ENCODE results near the gene CYP24A1. TPM values are rescaled to one million over a fixed set of nuclear protein-coding genes. Genes with fewer than 3 reads are reported as not detected.
"Not testable (repeated sequence)": the region's sequence is repeated elsewhere in the genome, so short reads cannot be mapped to it uniquely, and the experiment has no call there.

CYP24A1 gene
- total RNA-seq, 1 donor from 2014 or later: 0.41 TPM

GRCh38 chr20:54138427-54138826 is 35.4 kb downstream of the CYP24A1 start:
- FAIRE-seq (no peak), DNase-seq (ENCODE audit: low spot score in 2 of 2) (no peak)

- DNase-seq (ENCODE audit: low spot score in 2 of 2): no peak
Measured at GRCh38 chr20:54137115-54137514, 36.7 kb downstream of the CYP24A1 start.

GRCh38 chr20:54134445-54135220 is 39.2 kb downstream of the CYP24A1 start:
- no peak for DNase-seq (ENCODE audit: low spot score in 2 of 2)
- no peak for FAIRE-seq

More at GRCh38 chr20:54137115-54137514, 36.7 kb downstream of the CYP24A1 start:
- FAIRE-seq: no peak

GRCh38 chr20:54133434-54134427 is 40.1 kb downstream of the CYP24A1 start:
- no peak for DNase-seq (ENCODE audit: low spot score in 2 of 2)
- FAIRE-seq: no peak

- DNase-seq (ENCODE audit: low spot score in 2 of 2) (no peak), FAIRE-seq (no peak)
Measured at GRCh38 chr20:54132612-54133433, 41.0 kb downstream of the CYP24A1 start.

DNA sequence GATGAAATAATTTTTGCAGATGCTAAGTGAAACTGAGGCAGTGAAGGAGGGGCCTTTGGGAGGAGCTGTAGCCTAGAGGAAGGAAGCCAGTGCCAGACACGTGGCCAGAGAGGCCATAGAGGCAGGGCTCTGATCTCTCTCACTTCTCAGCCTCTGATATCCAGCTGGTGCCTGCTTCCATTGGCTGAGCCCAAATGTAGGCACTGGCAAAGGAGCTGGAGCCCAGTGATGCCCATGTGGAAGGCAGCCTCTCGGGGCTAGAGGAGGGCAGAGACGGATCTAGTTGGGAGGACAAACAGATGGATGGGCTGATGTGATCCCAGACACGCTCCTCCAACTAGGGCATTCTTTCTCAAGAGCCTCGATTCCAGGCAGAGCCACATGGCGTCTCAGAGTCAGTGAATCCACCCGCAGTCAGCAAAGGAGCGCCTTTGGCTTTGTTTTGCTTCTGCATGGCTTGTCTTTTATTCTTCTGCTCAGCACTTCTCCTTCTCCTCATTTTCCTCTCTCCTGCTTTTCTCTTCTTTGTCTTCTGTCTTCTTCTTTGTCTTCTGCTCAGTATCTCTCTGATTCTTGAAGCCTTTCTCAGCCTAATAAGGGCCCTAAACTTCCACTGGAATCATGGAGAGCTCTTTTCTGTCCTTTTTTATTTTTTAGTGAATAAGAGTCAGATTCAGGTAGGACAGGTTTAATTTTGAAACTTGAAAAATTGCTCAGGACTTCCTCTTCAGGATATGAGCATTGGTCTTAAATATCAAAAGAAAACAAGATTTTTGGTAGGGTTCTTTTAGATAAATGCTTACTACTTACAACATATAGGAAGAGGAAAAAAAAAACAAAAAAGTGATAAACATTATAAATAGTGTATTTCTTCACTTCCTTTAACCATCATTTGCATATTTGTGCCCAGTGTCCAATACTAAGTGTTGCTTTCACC is 41.8 kb downstream of the CYP24A1 start:
- DNase-seq (ENCODE audit: low spot score in 2 of 2): no peak
- FAIRE-seq: no peak

- not testable (repeated sequence) for DNase-seq (ENCODE audit: low spot score in 2 of 2); FAIRE-seq
Measured at GRCh38 chr20:54131125-54131524, 42.7 kb downstream of the CYP24A1 start.

- no peak for FAIRE-seq
- DNase-seq (ENCODE audit: low spot score in 2 of 2): no peak
Measured at GRCh38 chr20:54129350-54129749, 44.4 kb downstream of the CYP24A1 start.

DNA sequence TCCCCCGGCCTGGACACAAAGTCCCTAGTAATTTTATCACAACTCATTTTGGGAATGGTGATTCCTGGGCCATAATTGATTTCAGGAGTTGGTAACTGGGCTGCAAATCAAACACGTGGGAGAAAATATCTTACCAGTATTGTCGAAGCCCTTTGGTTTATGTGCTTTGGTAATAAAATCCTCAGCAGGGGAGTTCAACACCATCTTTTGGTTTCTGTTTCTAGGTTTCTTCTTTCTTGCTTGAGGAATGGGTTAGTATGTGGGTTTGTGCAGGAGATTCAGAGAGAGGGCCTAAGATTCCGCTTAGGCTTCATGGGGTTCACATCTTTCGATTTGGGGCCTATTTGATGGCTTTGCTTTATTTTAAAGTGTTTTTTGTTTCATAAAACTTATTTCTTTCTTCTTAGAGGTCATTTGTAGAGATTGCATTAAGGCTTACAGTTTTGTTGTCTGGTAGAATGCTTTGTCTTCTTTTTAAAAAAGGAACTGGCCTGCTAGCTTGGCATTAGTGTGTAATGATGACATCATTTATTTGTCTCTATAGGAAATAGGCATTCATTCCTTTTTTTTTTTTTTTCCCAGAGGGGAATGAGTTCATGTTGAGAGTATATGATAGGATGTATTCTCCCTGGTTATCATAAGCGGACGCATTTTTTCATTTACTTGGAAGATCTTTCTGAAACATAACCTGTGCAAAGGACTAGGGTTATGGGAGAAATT is 45.8 kb downstream of the CYP24A1 start:
- DNase-seq (ENCODE audit: low spot score in 2 of 2) (no peak), FAIRE-seq (no peak)

DNA sequence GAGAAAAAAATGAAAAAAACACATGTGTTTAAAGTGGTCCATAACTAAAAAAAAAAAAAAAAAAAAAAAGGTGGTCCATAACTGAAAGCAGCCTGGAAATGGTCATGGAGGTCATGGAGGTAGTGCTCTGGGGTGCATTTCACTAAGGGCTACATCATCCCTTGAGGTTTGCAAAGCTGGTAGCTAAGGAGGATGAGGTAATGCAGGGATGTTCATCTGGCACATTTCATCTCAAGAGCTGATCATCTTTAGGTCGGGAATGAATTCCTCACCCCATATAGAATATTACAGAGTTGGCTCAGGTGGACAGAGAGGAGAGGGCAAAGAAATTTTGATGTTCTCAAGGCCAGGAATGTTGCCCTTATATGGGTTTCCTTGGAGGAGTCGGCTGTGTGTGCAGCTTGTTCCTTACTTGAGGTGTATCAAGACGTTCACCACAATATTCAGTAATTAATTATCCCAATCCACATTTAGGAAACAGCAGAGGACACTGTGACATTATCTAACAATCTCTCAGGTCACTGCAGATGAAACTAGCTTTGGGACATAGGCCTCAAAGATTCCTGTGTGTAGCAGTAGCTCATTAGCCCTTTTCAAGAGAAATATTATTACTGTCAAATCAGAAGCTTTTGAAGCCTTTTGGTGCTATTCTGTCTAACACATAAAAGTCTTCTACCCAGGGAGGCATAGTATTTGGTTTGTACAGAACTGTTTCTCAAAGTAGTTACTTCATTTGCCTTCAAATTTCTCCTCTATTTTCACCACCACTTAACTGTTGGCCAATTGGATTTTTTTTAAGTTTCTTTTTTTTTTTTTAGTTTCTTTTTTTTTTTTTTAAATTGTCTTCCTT is 46.8 kb downstream of the CYP24A1 start:
- DNase-seq (ENCODE audit: low spot score in 2 of 2): no peak
- FAIRE-seq: no peak

GRCh38 chr20:54126328-54126727 is 47.5 kb downstream of the CYP24A1 start:
- not testable (repeated sequence) for FAIRE-seq; DNase-seq (ENCODE audit: low spot score in 2 of 2)

GRCh38 chr20:54123587-54124180 is 50.1 kb downstream of the CYP24A1 start:
- no peak for DNase-seq (ENCODE audit: low spot score in 2 of 2)
- no peak for FAIRE-seq

GRCh38 chr20:54122681-54123586 is 50.9 kb downstream of the CYP24A1 start:
- DNase-seq (ENCODE audit: low spot score in 2 of 2) (no peak), FAIRE-seq (no peak)

DNA sequence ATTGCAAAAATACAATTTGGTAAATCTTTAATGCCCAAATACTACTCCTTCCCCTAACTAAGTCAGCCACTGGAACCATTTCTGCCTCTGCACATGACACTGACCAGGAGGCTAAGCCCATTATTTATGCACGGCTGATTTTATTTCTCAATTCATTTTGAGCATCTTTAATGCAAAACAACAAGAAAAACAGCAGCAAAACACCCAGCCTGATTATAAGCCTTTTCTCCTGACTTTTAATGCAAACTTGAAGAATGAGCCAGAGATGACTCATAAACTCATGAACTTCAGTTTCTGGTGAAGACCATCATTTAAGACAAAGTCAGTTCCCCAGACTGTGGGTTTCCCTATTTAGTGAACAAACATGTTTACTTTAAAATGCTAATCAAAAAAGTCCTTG is 51.6 kb downstream of the CYP24A1 start:
- no peak for DNase-seq (ENCODE audit: low spot score in 2 of 2)
- no peak for FAIRE-seq

GRCh38 chr20:54119744-54120143 is 54.0 kb downstream of the CYP24A1 start:
- FAIRE-seq (no peak), DNase-seq (ENCODE audit: low spot score in 2 of 2) (no peak)

Data from frontal cortex (tissue), 4 donors.